ENCODE measurements around the gene ATP11A.

Gene ATP11A

GRCh38 chr13:112752211-112752610, 62.4 kb downstream of the ATP11A start:
- no peak overlapping the region for H3K4me3 ChIP-seq (ENCODE audit: low read length)
- no peak for DNase-seq (ENCODE audit: low read depth, low spot score)

DNA sequence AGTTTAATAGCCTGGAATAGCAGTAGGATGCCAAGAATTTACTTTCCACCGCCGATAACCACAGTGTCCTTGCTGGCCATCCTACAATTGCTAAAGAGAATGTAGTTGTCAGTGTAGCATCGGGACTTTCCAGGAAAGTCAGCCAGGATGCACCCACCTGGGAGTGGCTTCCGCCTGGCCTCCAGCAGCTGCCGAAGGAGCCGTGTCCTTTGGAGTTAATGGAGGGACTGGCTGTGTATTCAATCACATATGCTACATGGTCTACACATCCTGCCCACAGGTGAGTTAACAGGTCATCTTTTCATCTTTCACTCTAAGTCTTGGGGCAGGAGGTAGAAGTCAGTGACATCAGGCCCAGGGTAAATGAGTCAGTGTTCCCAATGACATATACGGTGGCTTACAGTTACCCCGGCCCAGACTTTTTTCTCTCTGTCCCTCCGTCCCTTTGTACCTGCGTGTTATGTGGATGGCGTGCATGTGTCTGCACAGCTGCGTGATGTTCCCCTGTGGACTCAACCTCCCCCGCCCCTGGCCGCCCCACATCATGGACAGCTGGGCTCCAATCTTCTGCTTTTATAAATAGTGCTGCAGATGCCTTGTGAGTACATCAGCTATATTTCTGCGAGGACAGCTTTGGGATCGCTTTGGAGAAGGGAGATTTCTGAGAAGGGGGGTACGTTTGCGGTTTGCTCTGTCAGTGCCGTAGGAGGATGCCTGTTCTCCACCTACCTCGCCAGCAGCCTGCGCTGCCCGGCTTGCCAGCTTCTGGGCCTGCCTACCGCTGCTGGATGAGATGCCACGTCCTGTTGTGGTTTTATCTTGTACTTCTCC, 63.1 kb downstream of the ATP11A start:
- peak; percentile 72 for DNase-seq (ENCODE audit: low read depth, low spot score)
- H3K4me3 ChIP-seq (ENCODE audit: low read length) = no peak overlapping the region

GRCh38 chr13:112753833-112754232, 64.0 kb downstream of the ATP11A start:
- no peak overlapping the region for H3K4me3 ChIP-seq (ENCODE audit: low read length)
- DNase-seq (ENCODE audit: low read depth, low spot score) = no peak

DNA sequence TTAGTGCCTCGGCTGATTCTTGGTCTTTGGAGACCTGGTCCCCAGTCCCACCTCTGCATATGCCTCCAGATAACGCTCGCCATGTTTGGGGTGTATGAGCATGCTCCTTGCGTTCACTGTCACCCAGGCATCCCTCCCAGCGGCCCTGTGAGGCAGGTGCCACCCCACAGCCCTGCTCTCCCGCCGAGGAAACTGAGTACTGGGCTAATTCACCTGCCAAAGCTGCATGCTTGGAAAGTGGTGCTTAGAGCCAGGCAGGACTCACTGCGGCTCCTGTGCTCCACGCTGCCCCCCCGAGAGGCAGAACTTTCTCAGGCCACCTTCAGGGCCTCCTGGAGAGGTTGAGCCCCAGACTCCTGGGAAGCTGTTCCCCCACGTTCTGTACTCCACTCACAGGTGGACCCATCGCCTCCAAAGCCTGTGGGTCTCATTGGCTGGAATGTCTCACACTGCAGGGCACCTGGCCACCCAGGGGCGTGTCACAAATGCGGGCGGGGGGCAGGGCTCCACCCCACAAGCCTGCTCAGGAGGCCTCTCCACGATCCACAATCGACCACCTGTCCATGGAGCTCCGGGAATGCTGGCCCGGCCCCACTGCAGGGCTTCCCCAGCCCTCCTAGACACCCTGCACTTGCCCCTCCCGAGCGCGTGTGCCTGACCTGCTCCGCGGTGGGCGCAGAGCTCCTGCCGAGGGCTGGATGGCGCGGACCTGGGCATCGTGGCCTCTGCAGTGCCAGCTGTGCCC, 64.6 kb downstream of the ATP11A start:
- H3K4me3 ChIP-seq (ENCODE audit: low read length) = no peak overlapping the region
- no peak for DNase-seq (ENCODE audit: low read depth, low spot score)

GRCh38 chr13:112755331-112755730, 65.5 kb downstream of the ATP11A start:
- no peak for DNase-seq (ENCODE audit: low read depth, low spot score)

DNA sequence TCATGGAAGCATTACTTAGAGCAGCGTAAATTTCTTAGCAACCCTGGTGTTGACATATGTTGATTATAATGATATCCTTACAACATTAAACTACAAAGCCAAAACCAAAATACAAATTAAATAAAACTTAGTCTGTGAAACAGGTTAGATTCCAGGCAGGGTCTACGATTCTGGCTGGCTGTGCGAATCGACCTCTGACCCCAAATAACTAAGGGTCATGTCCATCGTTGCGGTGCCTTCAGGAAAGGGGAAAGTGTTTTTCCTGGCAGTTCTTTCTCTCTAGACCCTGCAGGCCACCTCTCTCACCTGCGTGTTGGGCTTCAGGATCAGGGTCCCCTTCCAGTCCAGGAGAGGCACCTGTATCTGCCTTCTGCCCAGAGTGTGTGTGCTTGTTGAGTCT, 66.2 kb downstream of the ATP11A start:
- no peak overlapping the region for H3K4me3 ChIP-seq (ENCODE audit: low read length)
- DNase-seq (ENCODE audit: low read depth, low spot score) = no peak

More at GRCh38 chr13:112755331-112755730, 65.5 kb downstream of the ATP11A start:
- no peak overlapping the region for H3K4me3 ChIP-seq (ENCODE audit: low read length)

- DNase-seq (ENCODE audit: low read depth, low spot score) = no peak
Observed at GRCh38 chr13:112756511-112756966, 66.7 kb downstream of the ATP11A start.

DNA sequence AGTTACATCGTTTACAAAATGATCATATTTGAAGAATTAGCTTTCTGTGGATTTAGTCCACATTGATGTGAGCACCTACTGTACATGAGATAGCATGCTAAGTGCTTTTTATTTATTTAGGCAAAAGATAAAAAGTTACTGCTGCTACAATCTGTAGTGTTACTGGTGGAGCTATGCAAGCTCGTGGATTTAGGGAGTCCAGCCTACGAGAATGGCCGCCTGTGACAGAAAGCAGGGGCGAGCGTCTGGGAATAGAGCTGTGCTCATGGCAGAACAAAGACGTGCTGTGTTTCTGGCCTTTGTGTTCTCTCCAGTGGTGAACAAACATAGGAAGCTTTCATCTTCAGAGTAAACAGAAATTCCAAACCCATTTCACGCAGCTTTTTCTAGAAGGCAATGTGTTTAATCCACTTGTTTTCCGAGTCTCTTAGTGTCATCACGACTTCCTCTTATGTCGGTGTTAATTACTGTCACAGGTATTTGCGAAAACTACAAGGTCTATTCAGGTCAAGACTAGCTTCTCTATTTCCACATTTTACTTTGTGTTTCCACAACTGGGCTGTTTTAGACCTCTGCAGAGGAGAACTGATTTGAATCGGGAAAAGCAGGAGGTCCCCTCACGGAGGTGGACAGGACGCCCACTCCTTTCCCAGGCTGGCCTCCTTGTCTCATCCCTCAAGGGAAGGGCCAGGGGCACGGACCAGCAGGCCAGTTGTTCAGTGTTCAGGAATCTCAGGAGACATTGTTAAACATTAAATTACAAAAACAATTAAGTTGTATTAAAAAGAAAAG, 67.3 kb downstream of the ATP11A start:
- no peak overlapping the region for H3K4me3 ChIP-seq (ENCODE audit: low read length)
- DNase-seq (ENCODE audit: low read depth, low spot score) = no peak

More at GRCh38 chr13:112756511-112756966, 66.7 kb downstream of the ATP11A start:
- H3K4me3 ChIP-seq (ENCODE audit: low read length) = no peak overlapping the region

GRCh38 chr13:112757759-112758086, 67.9 kb downstream of the ATP11A start:
- DNase-seq (ENCODE audit: low read depth, low spot score) = no peak
- no peak overlapping the region for H3K4me3 ChIP-seq (ENCODE audit: low read length)

- H3K4me3 ChIP-seq (ENCODE audit: low read length) = no peak overlapping the region
- peak; percentile 17 for DNase-seq (ENCODE audit: low read depth, low spot score)
Observed at GRCh38 chr13:112759053-112759452, 69.2 kb downstream of the ATP11A start.

DNA sequence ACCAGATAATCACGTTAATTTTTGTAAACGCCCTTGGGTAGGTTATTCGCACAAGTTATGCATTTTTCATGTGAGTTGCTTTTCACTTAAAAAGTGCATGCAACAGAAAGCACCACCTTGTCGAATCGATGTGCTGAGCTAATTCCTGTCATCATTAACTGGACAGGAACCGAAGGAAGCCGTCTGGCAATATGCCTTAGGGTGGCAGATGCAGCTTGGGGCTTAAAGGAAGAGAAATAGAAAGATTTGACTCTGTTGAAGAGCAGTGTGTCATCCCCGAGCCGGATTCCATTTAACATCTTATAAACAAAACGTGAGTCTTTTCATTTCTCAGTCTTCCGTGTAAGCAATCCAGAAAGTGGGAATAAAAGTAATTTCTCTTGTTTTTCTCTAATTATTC, 70.0 kb downstream of the ATP11A start:
- no peak overlapping the region for H3K4me3 ChIP-seq (ENCODE audit: low read length)

GRCh38 chr13:112760435-112760834, 70.6 kb downstream of the ATP11A start:
- no peak overlapping the region for H3K4me3 ChIP-seq (ENCODE audit: low read length)
- no peak for DNase-seq (ENCODE audit: low read depth, low spot score)

More for the DNA sequence above, 70.0 kb downstream of the ATP11A start:
- no peak for DNase-seq (ENCODE audit: low read depth, low spot score)

- no peak overlapping the region for H3K4me3 ChIP-seq (ENCODE audit: low read length)
- no peak for DNase-seq (ENCODE audit: low read depth, low spot score)
Observed at GRCh38 chr13:112760931-112761330, 71.1 kb downstream of the ATP11A start.

DNA sequence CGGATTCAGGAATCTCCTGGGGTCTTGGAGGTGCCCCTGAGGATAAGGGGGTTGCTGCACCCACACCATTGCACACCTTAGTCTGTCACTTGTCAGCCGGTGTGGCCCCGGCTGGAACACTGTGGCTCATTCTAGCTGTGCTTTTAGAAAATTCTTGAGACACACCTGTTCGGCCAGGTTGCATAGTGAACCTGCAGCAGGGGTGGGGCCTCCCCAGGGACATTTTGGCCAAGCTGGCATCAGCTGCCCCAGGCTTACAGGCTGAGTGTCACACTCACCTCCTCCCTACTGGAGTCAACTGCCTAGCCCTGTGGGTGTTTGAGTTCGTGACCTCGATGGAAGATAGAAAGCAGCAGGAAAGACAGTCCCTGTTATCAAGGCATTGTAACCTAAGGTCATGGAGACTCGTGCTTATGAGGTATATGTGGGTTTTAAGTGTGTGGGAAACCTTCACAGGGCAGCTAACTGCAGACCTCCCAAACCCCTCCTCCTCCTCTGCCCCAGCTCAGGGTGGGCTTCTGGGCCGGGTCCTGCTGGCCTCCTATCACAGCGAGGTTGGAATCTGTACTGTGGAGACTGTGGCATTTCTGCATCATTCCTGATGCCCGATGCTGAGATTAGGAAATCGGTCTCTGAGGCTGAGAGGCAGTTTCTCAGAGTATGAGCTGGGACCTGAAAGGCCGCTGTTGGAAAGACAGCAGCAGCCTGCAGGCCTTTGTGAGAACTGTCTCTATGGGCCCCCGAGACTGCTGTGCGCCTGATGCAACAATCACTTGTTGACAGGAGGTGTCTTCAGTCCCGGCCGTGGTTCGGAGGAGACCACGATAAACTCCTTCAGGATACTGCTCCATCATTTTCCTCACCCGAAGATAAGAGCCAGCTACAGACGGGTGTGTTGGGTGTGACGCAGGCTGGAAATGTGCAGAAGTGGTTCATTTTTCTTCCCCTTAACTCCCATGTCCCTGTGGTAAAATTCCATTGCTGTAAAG, 72.2 kb downstream of the ATP11A start:
- DNase-seq (ENCODE audit: low read depth, low spot score) = no peak
- H3K4me3 ChIP-seq (ENCODE audit: low read length) = no peak overlapping the region

- no peak for DNase-seq (ENCODE audit: low read depth, low spot score)
Observed at GRCh38 chr13:112762690-112763080, 72.8 kb downstream of the ATP11A start.

DNA sequence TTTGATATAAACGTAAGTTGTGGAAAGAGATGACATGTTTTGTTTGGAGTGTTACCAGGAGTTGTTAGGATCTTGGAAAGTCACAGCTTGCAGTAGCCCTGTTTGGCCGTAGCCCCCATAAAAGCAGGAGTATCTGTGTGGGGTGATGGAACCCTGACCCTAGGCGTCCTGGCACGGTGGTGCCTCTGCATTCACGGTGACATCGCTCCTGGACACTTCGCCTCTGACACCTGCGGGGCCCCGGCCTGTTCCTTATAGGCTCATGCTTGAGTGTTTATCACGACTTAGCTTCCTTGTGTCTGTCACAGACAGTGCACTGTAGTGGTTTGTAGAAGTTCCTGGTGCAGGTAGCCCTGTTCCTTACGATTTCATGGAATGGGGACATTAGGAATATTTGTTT, 74.2 kb downstream of the ATP11A start:
- no peak overlapping the region for H3K4me3 ChIP-seq (ENCODE audit: low read length)
- DNase-seq (ENCODE audit: low read depth, low spot score) = no peak

More at GRCh38 chr13:112762690-112763080, 72.8 kb downstream of the ATP11A start:
- no peak overlapping the region for H3K4me3 ChIP-seq (ENCODE audit: low read length)

- DNase-seq (ENCODE audit: low read depth, low spot score) = no peak
- no peak overlapping the region for H3K4me3 ChIP-seq (ENCODE audit: low read length)
Observed at GRCh38 chr13:112764864-112765561, 75.2 kb downstream of the ATP11A start.

GRCh38 chr13:112765731-112766130, 75.9 kb downstream of the ATP11A start:
- H3K4me3 ChIP-seq (ENCODE audit: low read length) = no peak overlapping the region
- no peak for DNase-seq (ENCODE audit: low read depth, low spot score)
